Measurements from ENCODE around the gene DHRS11. TPM values are rescaled to one million over a fixed set of nuclear protein-coding genes. Genes with fewer than 3 reads are reported as not detected.

The DHRS11 gene
- total RNA-seq, 1 donor from 2014 or later = 15.3 TPM

DNA sequence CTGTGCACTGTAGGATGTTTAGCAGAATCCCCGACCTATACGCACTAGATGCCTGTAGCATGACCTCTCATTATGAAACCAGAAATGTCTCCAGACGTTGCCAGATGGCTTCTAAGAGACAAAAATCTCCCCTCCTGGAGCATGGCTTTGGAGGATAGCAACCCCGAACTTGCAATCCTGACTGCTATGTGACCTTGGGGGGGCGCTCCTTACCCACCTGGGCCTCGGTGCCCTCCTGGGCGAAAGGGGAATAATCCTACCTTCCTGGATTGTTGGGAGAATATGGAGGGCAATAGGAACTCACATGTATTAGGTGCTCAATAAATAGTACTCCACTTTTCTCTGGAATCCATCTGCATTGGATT is 17.8 kb downstream of the DHRS11 start:
- no peak for DNase-seq (ENCODE audit: low spot score)

GRCh38 chr17:36610474-36610873 is 18.8 kb downstream of the DHRS11 start:
- intact Hi-C loops (cut with DNase I) = no loop called here
- DNase-seq (ENCODE audit: low spot score) = no peak

More for the DNA sequence above, 17.8 kb downstream of the DHRS11 start:
- intact Hi-C loops (cut with DNase I) = no loop called here

DNA sequence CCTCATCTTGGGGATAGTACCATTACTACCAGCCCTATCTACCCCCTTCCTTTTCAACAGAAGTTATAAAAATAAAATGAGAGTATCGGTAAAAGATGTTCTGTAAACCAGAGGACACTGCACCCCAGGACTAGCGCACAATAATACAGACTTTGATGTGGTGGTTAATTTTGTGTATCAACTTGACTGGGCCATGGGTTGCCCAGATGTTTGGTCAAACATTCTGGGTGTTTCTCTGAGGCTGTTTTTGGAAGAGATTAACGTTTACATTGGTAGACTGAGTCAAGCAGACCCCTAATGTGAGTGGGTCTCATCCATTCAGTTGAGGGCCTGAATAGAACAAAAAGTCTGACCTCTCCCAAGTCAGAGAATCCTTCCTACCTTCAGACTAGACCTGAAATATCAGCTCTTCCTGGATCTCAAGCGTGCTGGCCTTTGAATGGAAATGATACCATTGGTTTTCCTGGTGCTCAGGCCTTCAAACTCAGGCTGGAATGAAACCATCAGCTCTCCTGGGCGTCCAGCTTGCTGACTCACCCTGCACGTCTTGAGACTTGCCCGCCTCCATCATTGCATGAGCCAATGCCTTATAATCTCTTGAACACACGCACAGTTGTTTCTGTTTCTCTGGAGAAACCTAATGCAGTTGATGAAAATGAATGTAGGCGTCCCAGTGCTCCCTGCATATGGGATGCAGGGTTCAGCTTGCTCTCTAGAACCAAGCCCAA is 19.8 kb downstream of the DHRS11 start:
- DNase-seq (ENCODE audit: low spot score) = no peak
- intact Hi-C loops (cut with DNase I) = no loop called here

GRCh38 chr17:36612323-36612722 is 20.6 kb downstream of the DHRS11 start:
- intact Hi-C loops (cut with DNase I) = no loop called here
- DNase-seq (ENCODE audit: low spot score) = no peak

DNA sequence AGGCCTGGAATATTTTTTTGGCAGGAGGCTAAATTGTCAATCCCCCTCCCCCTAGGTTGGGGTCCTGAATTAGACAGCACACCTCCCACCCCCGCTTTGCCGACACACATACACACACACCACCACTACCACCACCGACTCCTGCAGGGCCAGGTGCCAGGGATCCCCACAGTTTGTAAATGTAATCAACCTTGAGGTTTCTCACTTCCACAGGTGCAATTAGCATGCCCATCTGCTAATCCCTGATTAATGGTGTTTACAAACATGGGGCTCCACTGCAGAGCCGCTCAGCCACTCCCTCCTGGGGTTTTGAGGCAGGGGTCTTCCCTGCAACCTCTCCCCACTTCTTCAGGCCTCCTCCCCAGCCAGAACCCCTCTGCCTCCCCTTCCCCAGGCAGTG is 21.5 kb downstream of the DHRS11 start:
- intact Hi-C loops (cut with DNase I) = no loop called here

GRCh38 chr17:36614081-36614480 is 22.4 kb downstream of the DHRS11 start:
- no peak for DNase-seq (ENCODE audit: low spot score)
- intact Hi-C loops (cut with DNase I) = no loop called here

More for the DNA sequence above, 21.5 kb downstream of the DHRS11 start:
- no peak for DNase-seq (ENCODE audit: low spot score)

- intact Hi-C loops (cut with DNase I) = no loop called here
- DNase-seq (ENCODE audit: low spot score) = no peak
Observed at GRCh38 chr17:36614933-36615332, 23.3 kb downstream of the DHRS11 start.

DNA sequence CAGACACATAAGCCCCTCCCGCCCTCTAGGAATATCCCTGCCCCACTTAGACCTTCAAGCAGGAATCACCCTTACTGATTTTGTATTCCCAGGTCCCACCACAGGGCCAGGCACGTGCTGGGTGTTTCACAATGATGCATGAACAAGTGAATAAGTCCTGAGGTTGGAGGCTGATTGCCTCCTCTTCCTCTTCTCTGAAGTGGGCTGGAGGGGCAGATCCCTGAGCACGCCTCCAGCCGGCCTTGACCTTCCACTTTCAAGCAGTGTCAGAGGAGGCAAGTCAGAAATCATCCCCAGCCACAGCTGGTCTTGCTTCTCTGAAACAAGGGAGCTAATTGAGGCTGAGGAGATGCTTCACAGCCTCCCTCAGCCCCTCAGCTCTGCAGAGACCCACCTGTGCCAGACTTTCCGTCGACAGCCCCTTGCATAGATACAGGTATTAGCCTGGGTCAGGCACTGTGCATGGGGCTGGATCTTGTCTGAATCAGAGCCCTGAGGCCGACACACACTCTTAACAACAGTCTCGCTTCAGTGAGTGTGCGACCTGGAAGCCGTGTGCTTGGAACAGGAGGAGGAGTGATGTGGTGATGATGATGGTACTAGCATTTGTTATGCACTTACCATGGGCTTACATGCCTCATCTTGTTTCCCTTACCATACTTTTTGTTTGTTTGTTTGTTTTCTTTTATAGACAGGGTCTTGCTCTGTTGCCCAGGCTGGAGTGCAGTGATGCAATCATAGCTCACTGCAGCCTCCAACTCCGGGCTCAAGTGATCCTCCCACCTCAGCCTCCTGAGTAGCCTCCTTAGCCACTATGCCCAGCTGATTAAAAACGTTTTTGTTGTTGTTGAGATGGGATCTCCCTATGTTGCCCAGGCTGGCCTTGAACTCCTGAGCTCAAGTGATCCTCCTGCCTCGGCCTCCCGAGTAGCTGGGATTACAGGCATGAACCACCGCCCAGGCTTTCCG is 24.7 kb downstream of the DHRS11 start:
- DNase-seq (ENCODE audit: low spot score) = no peak
- intact Hi-C loops (cut with DNase I) = no loop called here

DNA sequence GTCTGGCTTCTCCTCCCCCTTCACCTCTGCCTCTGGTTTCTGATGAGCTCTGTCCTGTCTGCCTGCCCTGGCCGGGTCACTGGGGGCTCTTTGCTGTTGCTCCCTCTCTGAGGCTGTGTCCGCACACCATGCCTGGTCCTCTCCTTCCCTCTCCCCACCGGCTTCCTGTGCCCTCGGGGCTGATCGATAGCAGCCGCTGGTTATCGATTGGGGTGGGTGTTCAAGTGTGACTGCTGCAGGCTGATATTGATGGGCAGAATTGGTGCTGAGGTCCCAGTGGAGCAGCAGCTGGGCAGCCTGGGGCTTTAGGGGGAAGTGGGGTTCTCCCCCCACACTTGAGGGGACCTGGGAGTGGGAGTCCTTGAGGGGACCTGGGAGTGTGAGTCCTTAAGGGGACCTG is 26.1 kb downstream of the DHRS11 start:
- DNase-seq (ENCODE audit: low spot score) = no peak
- intact Hi-C loops (cut with DNase I) = no loop called here

GRCh38 chr17:36623281-36623680 is 31.6 kb downstream of the DHRS11 start:
- intact Hi-C loops (cut with DNase I) = no loop called here
- no peak for DNase-seq (ENCODE audit: low spot score)

- no peak for DNase-seq (ENCODE audit: low spot score)
- intact Hi-C loops (cut with DNase I) = no loop called here
Observed at GRCh38 chr17:36625188-36625587, 33.5 kb downstream of the DHRS11 start.

GRCh38 chr17:36627101-36627500 is 35.4 kb downstream of the DHRS11 start:
- DNase-seq (ENCODE audit: low spot score) = no peak
- intact Hi-C loops (cut with DNase I) = no loop called here

DNA sequence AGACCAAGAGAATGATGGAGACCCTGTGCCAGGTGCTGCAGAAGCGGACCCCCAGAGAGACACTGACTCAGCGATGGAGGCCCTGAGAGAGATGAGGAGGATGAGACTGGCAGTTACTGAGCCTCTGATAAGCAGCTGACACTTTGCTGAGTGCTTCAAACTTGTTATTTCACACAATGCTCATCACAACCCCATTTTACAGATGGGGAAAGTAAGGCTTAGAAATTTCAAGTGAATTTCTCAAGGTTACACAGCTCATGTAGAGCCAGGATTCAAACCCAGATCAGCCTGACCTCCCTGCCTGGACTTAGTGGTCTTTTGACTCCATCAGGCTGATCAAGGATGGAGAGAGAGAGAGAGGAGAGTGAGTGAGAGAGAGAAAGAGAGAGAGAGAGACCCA is 36.9 kb downstream of the DHRS11 start:
- intact Hi-C loops (cut with DNase I) = loop anchor here (2.0 kb wide), 2 partner anchors 420 to 592 kb away; no protein-coding TSS in a partner anchor
- DNase-seq (ENCODE audit: low spot score) = no peak

- intact Hi-C loops (cut with DNase I) = loop anchor here (2.0 kb wide), 2 partner anchors 419 to 591 kb away; no protein-coding TSS in a partner anchor
- peak; percentile 85 for DNase-seq (ENCODE audit: low spot score)
Observed at GRCh38 chr17:36629252-36629847, 37.7 kb downstream of the DHRS11 start.

GRCh38 chr17:36629970-36630502 is 38.4 kb downstream of the DHRS11 start:
- DNase-seq (ENCODE audit: low spot score) = no peak
- intact Hi-C loops (cut with DNase I) = loop anchor here (2.0 kb wide), 2 partner anchors 419 to 591 kb away; no protein-coding TSS in a partner anchor

DNA sequence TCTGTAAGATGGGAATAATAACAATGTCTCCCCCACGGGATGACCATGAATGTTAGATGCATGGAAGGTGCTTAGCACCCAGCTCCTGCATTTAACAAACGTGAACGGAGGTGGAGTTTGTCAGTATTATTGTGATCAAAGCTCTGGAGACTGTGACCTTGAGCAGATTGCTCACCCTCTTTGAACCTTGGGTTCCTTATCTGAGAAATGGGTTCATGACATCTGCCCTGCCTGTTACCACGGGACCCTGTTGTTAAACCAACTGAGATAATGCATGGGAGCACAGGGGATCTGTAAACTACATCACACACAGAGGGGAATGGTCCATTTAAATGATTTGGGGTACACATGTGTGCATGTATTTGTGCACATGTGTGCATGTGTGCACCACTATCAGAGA is 39.3 kb downstream of the DHRS11 start:
- intact Hi-C loops (cut with DNase I) = no loop called here
- no peak for DNase-seq (ENCODE audit: low spot score)

DNA sequence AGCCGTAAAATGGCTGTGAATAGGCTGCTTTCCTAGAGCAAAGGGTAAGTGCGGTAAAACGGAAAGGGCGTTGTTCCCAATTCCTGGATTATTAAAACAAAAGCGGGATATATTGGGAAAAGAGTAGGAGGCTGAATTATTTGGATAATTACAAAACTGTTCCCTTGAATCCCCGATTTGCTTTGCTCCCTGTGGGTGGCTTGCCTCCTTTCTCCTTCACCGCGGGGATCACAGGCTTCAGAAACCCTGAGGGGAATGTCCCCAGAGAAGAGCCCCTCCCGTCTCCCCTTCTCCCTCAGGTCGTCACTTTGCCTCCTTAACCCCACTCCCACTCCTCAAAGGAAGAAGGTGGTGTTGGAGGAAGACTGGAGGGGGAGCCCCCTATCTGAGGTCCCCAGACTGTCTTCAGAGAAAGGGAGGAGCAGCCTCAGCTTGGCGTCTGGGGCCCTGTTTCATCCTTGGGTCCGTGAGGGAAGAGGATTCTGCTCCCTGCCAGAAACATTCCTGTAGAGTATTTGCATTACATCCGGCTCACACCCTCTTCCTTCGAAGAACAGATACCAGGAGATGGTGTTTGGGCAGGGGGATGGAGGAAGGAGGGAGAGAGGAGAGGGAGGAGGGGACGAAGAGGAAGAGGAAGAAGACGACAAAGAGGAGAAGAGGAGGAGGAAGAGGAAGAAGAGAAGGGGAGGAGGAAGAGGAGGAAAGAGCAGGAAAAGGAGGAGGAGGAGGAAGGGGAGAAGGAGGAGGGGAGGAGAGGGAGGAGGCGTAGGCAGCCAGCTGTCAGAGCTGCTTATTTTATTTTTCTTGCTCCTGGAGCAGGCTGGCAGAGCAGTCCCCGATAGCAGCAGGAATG is 41.5 kb downstream of the DHRS11 start:
- intact Hi-C loops (cut with DNase I) = no loop called here
- no peak for DNase-seq (ENCODE audit: low spot score)

GRCh38 chr17:36640346-36640745 is 48.7 kb downstream of the DHRS11 start:
- intact Hi-C loops (cut with DNase I) = no loop called here
- no peak for DNase-seq (ENCODE audit: low spot score)

DNA sequence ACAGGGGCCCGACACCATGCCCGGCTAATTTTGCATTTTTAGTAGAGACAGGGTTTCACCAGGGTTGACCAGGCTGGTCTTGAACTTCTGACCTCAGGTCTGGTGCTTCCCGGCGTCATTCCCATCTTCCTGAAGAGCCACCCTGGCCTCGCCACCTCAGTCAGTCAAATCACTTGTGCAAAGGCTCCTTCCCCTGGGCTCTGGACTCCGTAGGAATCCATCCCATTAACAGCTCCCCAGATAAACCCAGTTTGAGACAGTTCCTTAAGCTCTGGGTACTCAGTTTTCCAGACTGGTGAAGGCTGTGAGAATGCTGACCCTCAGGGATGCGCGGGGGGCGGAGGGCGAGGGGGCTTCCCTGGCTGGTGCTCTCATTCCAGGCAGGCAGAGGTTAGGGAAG is 49.2 kb downstream of the DHRS11 start:
- intact Hi-C loops (cut with DNase I) = no loop called here
- no peak for DNase-seq (ENCODE audit: low spot score)

Measured in cardiac septum (tissue), 1 donor.